ENCODE results near the gene MCAM.

Gene MCAM

GRCh38 chr11:119316729-119317591 is at the start of gene MCAM:
Gene MCAM (minus strand): TSS chr11:119317130. CDS start chr11:119317101, 29 bp downstream.
- peak; percentile 71 for DNase-seq (ENCODE audit: low spot score)

- no peak for DNase-seq (ENCODE audit: low spot score)
These were observed 48.2 kb upstream of the MCAM start for GRCh38 chr11:119365071-119365591.

GRCh38 chr11:119363851-119364590 is 47.1 kb upstream of the MCAM start:
- DNase-seq (ENCODE audit: low spot score) = no peak

- no peak for DNase-seq (ENCODE audit: low spot score)
These were observed 46.3 kb upstream of the MCAM start for GRCh38 chr11:119363081-119363850.

GRCh38 chr11:119362741-119363080 is 45.8 kb upstream of the MCAM start:
- DNase-seq (ENCODE audit: low spot score) = no peak

- DNase-seq (ENCODE audit: low spot score) = no peak
These were observed 45.2 kb upstream of the MCAM start for GRCh38 chr11:119361941-119362725.

- no peak for DNase-seq (ENCODE audit: low spot score)
These were observed 44.3 kb upstream of the MCAM start for GRCh38 chr11:119361056-119361787.

GRCh38 chr11:119359365-119360214 is 42.7 kb upstream of the MCAM start:
- DNase-seq (ENCODE audit: low spot score) = no peak

GRCh38 chr11:119357074-119357473 is 40.1 kb upstream of the MCAM start:
- no peak for DNase-seq (ENCODE audit: low spot score)

GRCh38 chr11:119356349-119357031 is 39.6 kb upstream of the MCAM start:
- DNase-seq (ENCODE audit: low spot score) = no peak

- no peak for DNase-seq (ENCODE audit: low spot score)
These were observed 38.3 kb upstream of the MCAM start for GRCh38 chr11:119355091-119355843.

- DNase-seq (ENCODE audit: low spot score) = no peak
These were observed 35.9 kb upstream of the MCAM start for GRCh38 chr11:119352857-119353260.

- DNase-seq (ENCODE audit: low spot score) = no peak
These were observed 34.3 kb upstream of the MCAM start for GRCh38 chr11:119351232-119351631.

- DNase-seq (ENCODE audit: low spot score) = no peak
These were observed 33.4 kb upstream of the MCAM start for GRCh38 chr11:119350302-119350701.

GRCh38 chr11:119347940-119348605 is 31.1 kb upstream of the MCAM start:
- no peak for DNase-seq (ENCODE audit: low spot score)

- DNase-seq (ENCODE audit: low spot score) = no peak
These were observed 30.3 kb upstream of the MCAM start for GRCh38 chr11:119347242-119347641.

GRCh38 chr11:119346605-119347004 is 29.7 kb upstream of the MCAM start, which contains the start of gene MFRP:
Gene MFRP (minus strand): TSS chr11:119346705. CDS start chr11:119346513, 192 bp downstream.
- DNase-seq (ENCODE audit: low spot score) = no peak

- no peak for DNase-seq (ENCODE audit: low spot score)
These were observed 28.8 kb upstream of the MCAM start for GRCh38 chr11:119345685-119346084.
